GM10266 (cell line): Measurements from ENCODE around the gene MCC.
"Not testable (repeated sequence)": the region's sequence is repeated elsewhere in the genome, so short reads cannot be mapped to it uniquely, and the experiment has no call there.

Source experiments
- DNase-seq: peaks from one replicate; pipeline ENCODE4 v3.0.0; 2012; ENCODE audit errors: extremely low spot score
- TF ChIP-seq, protein P1 (sequence below): IDR thresholded peaks from 2 replicates; pipeline ENCODE4 v1.5.1; 2012; ENCODE audit warnings: mild to moderate bottlenecking, low read depth; ENCODE audit not compliant: control insufficient read depth, insufficient read depth; ENCODE audit errors: missing control alignments

The MCC gene

DNA sequence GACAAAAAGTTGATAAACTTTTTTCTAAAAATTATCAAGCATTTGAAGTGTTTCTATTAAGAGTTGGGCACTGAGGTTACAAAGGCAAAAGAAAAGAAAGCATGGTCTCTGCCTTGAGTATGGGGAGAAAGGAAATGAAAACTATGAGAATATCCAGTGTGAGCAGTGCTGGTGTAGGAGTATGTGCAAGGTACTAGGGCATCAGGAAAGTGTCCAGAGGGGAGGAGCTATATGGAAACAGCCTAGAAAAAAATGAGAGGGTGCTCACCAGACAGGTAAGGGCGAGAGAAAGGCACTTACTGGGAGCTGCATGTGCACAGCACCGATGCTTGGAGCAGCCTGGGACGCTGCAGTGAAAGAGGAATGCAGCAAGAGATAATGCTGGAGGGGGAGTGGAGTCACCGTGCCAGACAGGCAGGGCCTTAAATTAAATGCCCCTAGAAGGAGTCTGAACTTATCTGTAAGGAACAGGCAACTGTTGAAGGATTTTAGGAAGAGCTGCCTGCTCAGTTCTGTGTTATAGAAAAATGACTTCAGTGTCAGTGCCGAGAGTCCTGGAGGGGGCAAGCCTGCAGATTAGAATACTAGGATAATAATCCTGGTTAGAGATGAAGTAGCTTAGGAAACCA lies 14.0 kb downstream of the MCC start:
- TF ChIP-seq, protein P1, sequence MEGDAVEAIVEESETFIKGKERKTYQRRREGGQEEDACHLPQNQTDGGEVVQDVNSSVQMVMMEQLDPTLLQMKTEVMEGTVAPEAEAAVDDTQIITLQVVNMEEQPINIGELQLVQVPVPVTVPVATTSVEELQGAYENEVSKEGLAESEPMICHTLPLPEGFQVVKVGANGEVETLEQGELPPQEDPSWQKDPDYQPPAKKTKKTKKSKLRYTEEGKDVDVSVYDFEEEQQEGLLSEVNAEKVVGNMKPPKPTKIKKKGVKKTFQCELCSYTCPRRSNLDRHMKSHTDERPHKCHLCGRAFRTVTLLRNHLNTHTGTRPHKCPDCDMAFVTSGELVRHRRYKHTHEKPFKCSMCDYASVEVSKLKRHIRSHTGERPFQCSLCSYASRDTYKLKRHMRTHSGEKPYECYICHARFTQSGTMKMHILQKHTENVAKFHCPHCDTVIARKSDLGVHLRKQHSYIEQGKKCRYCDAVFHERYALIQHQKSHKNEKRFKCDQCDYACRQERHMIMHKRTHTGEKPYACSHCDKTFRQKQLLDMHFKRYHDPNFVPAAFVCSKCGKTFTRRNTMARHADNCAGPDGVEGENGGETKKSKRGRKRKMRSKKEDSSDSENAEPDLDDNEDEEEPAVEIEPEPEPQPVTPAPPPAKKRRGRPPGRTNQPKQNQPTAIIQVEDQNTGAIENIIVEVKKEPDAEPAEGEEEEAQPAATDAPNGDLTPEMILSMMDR: no peak
- DNase-seq: no peak

DNA sequence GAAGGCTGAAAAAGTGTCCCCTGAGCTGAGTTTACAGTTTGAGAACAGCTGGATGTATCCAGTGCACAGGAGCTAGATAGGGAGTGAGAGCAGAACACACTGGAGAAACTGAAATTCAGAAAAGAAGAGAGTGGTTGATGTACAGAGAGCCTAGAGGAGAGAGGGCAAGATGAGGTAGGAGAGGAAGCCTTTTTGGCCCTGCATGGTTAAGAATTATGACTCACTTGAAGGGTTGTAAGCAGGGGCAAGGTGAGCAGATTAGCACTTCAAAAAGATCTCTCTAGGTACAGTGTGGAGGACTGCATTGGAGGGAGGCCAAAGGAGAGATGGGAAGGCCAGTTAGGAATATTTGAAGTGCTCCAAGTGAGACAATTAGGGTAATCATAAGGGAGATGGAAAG lies 25.2 kb downstream of the MCC start:
- TF ChIP-seq, protein P1: no peak
- no peak for DNase-seq

DNA sequence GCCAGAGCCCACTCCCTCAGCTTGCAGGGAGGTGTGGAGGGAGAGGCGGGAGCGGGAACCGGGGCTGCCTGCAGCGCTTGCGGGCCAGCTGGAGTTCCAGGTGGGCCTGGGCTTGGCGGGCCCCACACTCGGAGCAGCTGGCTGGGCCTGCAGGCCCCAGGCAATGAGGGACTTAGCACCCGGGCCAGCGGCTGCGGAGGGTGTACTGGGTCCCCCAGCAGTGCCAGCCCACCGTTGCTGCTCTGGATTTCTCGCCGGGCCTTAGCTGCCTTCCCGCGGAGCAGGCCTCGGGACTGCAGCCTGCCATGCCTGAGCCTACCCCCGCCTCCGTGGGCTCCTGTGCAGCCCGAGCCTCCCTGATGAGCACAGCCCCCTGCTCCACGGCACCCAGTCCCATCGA lies 31.1 kb downstream of the MCC start:
- DNase-seq: not testable (repeated sequence)

DNA sequence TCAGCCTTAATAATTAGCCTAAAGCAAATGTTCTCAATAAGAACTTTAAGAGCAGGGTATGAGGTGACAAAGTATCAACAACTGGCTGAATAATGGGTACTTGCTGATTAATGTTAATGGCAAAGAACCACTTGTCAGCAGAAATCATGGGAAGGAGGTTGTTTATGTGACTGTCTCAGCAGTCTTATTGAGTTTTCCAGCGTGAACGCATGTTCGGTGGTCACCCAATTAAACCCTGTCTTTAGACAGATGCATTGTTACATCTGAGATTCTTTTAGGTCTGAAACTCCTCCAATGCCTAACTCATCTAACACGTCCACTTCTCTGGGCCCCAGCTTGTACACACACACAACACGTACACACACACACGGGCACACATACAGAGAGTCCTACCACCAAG lies 35.3 kb downstream of the MCC start:
- DNase-seq: no peak
- TF ChIP-seq, protein P1: no peak

DNA sequence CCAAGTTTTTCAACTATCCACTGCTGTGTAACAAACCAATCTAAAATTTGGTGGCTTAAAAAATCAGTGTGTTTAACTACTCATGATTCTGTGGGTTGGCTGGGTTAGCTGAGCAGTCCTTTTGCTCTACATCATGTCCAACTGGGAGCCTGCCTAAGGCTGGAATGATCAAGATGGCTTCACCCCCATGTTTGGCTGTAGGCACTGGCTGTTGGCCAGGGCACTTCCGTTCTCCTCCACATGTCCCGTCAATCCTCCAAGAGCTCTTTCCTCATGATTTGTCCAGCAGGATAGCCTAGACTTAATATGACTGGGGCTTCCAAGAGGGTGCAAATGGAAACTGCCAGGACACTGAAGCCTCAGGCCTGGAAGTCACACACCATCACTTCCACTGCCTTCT lies 36.5 kb downstream of the MCC start:
- TF ChIP-seq, protein P1: no peak

DNA sequence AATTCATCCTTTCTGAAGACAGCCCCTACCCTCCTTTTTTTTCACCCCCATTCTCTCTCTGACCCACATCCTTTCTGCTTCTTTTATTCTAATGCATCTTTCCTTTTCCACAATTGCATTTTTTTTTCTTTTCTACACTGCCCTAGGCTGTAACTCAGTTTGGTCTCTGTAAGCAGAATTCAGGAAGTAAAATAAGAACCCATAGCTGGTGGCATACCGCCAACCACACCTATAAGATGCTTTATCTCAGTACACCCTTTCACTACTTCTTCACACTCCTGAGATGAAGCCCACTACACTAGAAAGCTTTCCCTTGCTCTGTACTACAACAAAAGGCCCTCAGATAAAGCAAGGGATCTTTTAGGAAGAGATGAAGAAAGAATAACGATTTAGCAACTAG lies 37.3 kb downstream of the MCC start:
- TF ChIP-seq, protein P1: no peak
- no peak for DNase-seq

More for the DNA sequence above, 36.5 kb downstream of the MCC start:
- no peak for DNase-seq

DNA sequence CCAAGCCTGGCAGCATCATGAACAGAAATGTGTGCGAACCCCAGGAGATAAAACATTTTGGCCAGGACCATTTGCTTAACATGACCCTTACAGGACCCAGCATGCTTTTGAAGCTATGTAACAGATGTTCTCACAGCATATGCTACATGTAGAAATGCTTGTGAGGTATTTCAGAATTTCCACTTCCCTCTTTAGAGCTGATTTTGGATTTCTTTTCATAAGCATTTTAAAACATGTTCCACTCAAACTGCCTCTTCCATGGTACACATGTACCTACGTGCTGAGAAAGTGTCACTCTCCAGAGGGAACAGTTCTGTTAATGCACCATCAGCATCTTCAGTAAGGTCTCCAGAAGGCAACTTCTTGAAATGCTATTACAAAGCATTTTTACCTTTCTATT lies 37.8 kb downstream of the MCC start:
- no peak for DNase-seq
- TF ChIP-seq, protein P1: no peak

DNA sequence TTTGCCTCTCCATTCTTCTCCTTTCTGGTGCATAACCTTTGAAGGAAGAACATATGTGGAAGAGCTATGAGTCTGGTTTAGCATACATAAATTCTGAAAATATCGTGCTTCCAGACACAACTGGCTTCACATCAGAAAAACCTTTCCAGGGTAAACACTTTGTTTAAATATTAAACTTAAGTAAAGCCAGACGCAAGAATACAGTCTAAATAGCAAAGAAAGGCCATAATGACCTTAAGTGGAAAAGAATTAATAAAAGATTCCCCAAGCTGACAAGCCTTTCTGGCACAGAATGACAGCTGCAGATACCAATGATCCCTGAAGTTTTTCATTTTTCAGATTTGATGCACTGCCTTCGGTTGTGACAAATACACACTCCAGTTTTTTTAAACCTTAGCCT lies 40.0 kb downstream of the MCC start:
- TF ChIP-seq, protein P1: no peak
- no peak for DNase-seq
